ENCODE data around the gene BFSP1. TPM values are rescaled to one million over a fixed set of nuclear protein-coding genes. Genes with fewer than 3 reads are reported as not detected.

BFSP1 gene
- total RNA-seq, 1 donor from 2014 or later: 4.2 TPM

DNA sequence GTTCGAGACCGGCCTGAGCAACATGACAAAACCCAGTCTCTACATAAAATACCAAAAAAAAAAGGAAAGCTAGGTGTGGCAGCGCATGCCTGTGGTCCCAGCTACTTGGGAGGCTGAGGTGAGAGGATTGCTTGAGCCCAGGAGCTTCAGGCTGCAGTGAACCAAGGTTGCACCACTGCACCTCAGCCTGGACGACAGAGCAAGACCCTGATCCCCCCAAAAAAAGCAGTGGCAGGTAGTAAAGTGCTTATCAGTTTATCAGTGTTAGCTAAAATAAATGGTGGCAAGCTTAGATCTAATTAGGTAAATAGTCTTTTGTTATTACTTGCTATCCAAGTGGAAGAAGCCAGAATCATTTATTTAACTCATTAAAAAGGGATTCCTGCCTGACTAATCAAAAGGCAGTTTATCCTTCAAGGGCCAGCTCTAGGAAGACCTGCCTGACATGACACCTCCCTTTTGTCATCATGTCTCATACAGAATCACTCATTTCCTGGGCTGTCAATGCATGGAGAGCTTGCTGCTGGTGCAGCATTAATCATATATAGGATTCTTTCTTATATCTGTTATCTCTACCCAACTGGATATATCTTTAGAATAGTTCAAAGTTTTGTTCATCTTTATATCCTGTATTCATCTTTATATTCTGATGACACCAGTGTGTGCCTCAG is 48.3 kb upstream of the BFSP1 start:
- H3K36me3 Mint-ChIP-seq (ENCODE audit: low read depth, unreplicated experiment): peaks cover 3% of the 10 kb centered on the region
- no peak overlapping the region for H3K4me3 Mint-ChIP-seq (ENCODE audit: unreplicated experiment)
- Histone ChIP-seq H3K9me3 (ENCODE audit: insufficient read depth, low read depth, low read length) (no peaks in the 10 kb centered on the region), H3K36me3 (ENCODE audit: insufficient read depth, low read length) (peaks cover 8% of the 10 kb centered on the region), H3K4me3 (ENCODE audit: insufficient read depth, low read depth, low read length) (no peak overlapping the region), H3K27ac (ENCODE audit: low read depth, low read length) (no peak overlapping the region), H3K4me1 (ENCODE audit: insufficient read depth, low read length) (peaks cover 6% of the 10 kb centered on the region), H2AFZ (ENCODE audit: low read depth, low read length) (no peak overlapping the region), H3K9ac (ENCODE audit: low read length) (no peak overlapping the region), H3K79me2 (ENCODE audit: insufficient read depth, low read length) (peaks cover 99% of the 10 kb centered on the region), H3K4me2 (ENCODE audit: low read length) (no peak overlapping the region), H4K20me1 (ENCODE audit: insufficient read depth, low read length) (peaks cover 95% of the 10 kb centered on the region), H3K27me3 (ENCODE audit: insufficient read depth, low read length) (no peaks in the 10 kb centered on the region)
- H3K9me3 Mint-ChIP-seq (ENCODE audit: unreplicated experiment): no peaks in the 10 kb centered on the region
- no peak for DNase-seq (ENCODE audit: low read depth)
- H3K27ac Mint-ChIP-seq (ENCODE audit: unreplicated experiment): peak overlapping the region; percentile 48
- H3K4me1 Mint-ChIP-seq (ENCODE audit: low read depth, unreplicated experiment): peaks cover 32% of the 10 kb centered on the region
- H3K27me3 Mint-ChIP-seq (ENCODE audit: low read depth, unreplicated experiment): no peaks in the 10 kb centered on the region
- no peak for TF ChIP-seq EZH2 (IDR thresholded peaks at IDR 0.05; ENCODE audit: insufficient read depth, low read length)
- no peak for TF ChIP-seq CTCF (IDR thresholded peaks at IDR 0.05; ENCODE audit: insufficient read depth, low read depth, low read length)
- no peak for FAIRE-seq

GRCh38 chr20:17576215-17576614 is 45.0 kb upstream of the BFSP1 start:
- FAIRE-seq (no peak), DNase-seq (ENCODE audit: low read depth) (no peak)
- Histone ChIP-seq H3K27me3 (ENCODE audit: insufficient read depth, low read length) (no peaks in the 10 kb centered on the region), H3K9me3 (ENCODE audit: insufficient read depth, low read depth, low read length) (no peaks in the 10 kb centered on the region), H3K4me1 (ENCODE audit: insufficient read depth, low read length) (peaks cover 14% of the 10 kb centered on the region), H3K4me2 (ENCODE audit: low read length) (no peak overlapping the region), H3K9ac (ENCODE audit: low read length) (no peak overlapping the region), H3K4me3 (ENCODE audit: insufficient read depth, low read depth, low read length) (no peak overlapping the region), H3K27ac (ENCODE audit: low read depth, low read length) (no peak overlapping the region), H3K79me2 (ENCODE audit: insufficient read depth, low read length) (peaks cover 100% of the 10 kb centered on the region), H4K20me1 (ENCODE audit: insufficient read depth, low read length) (peaks cover 96% of the 10 kb centered on the region), H3K36me3 (ENCODE audit: insufficient read depth, low read length) (peaks cover 10% of the 10 kb centered on the region), H2AFZ (ENCODE audit: low read depth, low read length) (no peak overlapping the region)
- Mint-ChIP-seq H3K9me3 (ENCODE audit: unreplicated experiment) (no peaks in the 10 kb centered on the region), H3K36me3 (ENCODE audit: low read depth, unreplicated experiment) (peaks cover 3% of the 10 kb centered on the region), H3K4me3 (ENCODE audit: unreplicated experiment) (no peak overlapping the region), H3K27ac (ENCODE audit: unreplicated experiment) (no peak overlapping the region), H3K27me3 (ENCODE audit: low read depth, unreplicated experiment) (no peaks in the 10 kb centered on the region), H3K4me1 (ENCODE audit: low read depth, unreplicated experiment) (peaks cover 46% of the 10 kb centered on the region)
- TF ChIP-seq EZH2 (IDR thresholded peaks at IDR 0.05; ENCODE audit: insufficient read depth, low read length) (no peak), CTCF (IDR thresholded peaks at IDR 0.05; ENCODE audit: insufficient read depth, low read depth, low read length) (no peak)

GRCh38 chr20:17573463-17573862 is 42.3 kb upstream of the BFSP1 start:
- peaks cover 2% of the 10 kb centered on the region for H3K36me3 Mint-ChIP-seq (ENCODE audit: low read depth, unreplicated experiment)
- peaks cover 29% of the 10 kb centered on the region for H3K4me1 Mint-ChIP-seq (ENCODE audit: low read depth, unreplicated experiment)
- Histone ChIP-seq H3K4me2 (ENCODE audit: low read length) (peak overlapping the region; percentile 92), H4K20me1 (ENCODE audit: insufficient read depth, low read length) (peaks cover 79% of the 10 kb centered on the region), H3K36me3 (ENCODE audit: insufficient read depth, low read length) (peaks cover 10% of the 10 kb centered on the region), H3K27ac (ENCODE audit: low read depth, low read length) (no peak overlapping the region), H3K9ac (ENCODE audit: low read length) (peak overlapping the region; percentile 96), H3K27me3 (ENCODE audit: insufficient read depth, low read length) (no peaks in the 10 kb centered on the region), H3K79me2 (ENCODE audit: insufficient read depth, low read length) (peaks cover 86% of the 10 kb centered on the region), H3K4me1 (ENCODE audit: insufficient read depth, low read length) (peaks cover 11% of the 10 kb centered on the region), H3K9me3 (ENCODE audit: insufficient read depth, low read depth, low read length) (no peaks in the 10 kb centered on the region), H2AFZ (ENCODE audit: low read depth, low read length) (no peak overlapping the region), H3K4me3 (ENCODE audit: insufficient read depth, low read depth, low read length) (peak overlapping the region; percentile 100)
- peak overlapping the region; percentile 99 for H3K4me3 Mint-ChIP-seq (ENCODE audit: unreplicated experiment)
- H3K27ac Mint-ChIP-seq (ENCODE audit: unreplicated experiment): no peak overlapping the region
- H3K27me3 Mint-ChIP-seq (ENCODE audit: low read depth, unreplicated experiment): no peaks in the 10 kb centered on the region
- no peak for TF ChIP-seq EZH2 (IDR thresholded peaks at IDR 0.05; ENCODE audit: insufficient read depth, low read length)
- no peak for TF ChIP-seq CTCF (IDR thresholded peaks at IDR 0.05; ENCODE audit: insufficient read depth, low read depth, low read length)
- H3K9me3 Mint-ChIP-seq (ENCODE audit: unreplicated experiment): no peaks in the 10 kb centered on the region
- no peak for FAIRE-seq
- no peak for DNase-seq (ENCODE audit: low read depth)

All from astrocyte (in vitro differentiated cells and primary cell).